Measurements from ENCODE around the gene ZC2HC1B. TPM values are rescaled to one million over a fixed set of nuclear protein-coding genes. Genes with fewer than 3 reads are reported as not detected.
"Not testable (repeated sequence)": the region's sequence is repeated elsewhere in the genome, so short reads cannot be mapped to it uniquely, and the experiment has no call there.

ZC2HC1B gene
- total RNA-seq, 2 experiments from 2014 or later: not detected

GRCh38 chr6:143885116-143885515 is 20.8 kb downstream of the ZC2HC1B start:
- Mint-ChIP-seq H3K4me1 (no peaks in the 10 kb centered on the region), H3K9me3 (ENCODE audit: low read depth) (no peaks in the 10 kb centered on the region), H3K27me3 (no peaks in the 10 kb centered on the region), H3K36me3 (ENCODE audit: low read depth) (no peaks in the 10 kb centered on the region), H3K4me3 (no peak overlapping the region), H3K27ac (no peak overlapping the region)
- no peak for DNase-seq
- POLR2A ChIA-PET: no interaction called here
- CTCF ChIA-PET: interaction anchor here (1.0 to 1.7 kb wide), 2 partner anchors 55 to 128 kb away, joined by 3 to 6 read pairs; no protein-coding TSS in a partner anchor
- intact Hi-C loops (cut with DNase I, micrococcal nuclease): no loop called here
- ATAC-seq: no peak

GRCh38 chr6:143894655-143895054 is 30.4 kb downstream of the ZC2HC1B start:
- no peak overlapping the region for H3K27ac Mint-ChIP-seq
- CTCF ChIA-PET: no interaction called here
- ATAC-seq (no peak), DNase-seq (no peak)
- no peaks in the 10 kb centered on the region for H3K27me3 Mint-ChIP-seq
- POLR2A ChIA-PET: no interaction called here
- no peaks in the 10 kb centered on the region for H3K36me3 Mint-ChIP-seq (ENCODE audit: low read depth)
- intact Hi-C loops (cut with DNase I, micrococcal nuclease): no loop called here
- H3K9me3 Mint-ChIP-seq (ENCODE audit: low read depth): no peaks in the 10 kb centered on the region
- H3K4me3 Mint-ChIP-seq: no peak overlapping the region
- no peaks in the 10 kb centered on the region for H3K4me1 Mint-ChIP-seq

- H3K4me3 Mint-ChIP-seq: no peak overlapping the region
- POLR2A ChIA-PET: no interaction called here
- no peaks in the 10 kb centered on the region for H3K9me3 Mint-ChIP-seq (ENCODE audit: low read depth)
- no peaks in the 10 kb centered on the region for H3K4me1 Mint-ChIP-seq
- CTCF ChIA-PET: interaction anchor here (0.7 kb wide), 1 partner anchor 239 kb away, joined by 3 read pairs; no protein-coding TSS in a partner anchor
- H3K27ac Mint-ChIP-seq: no peak overlapping the region
- H3K27me3 Mint-ChIP-seq: no peaks in the 10 kb centered on the region
- no peaks in the 10 kb centered on the region for H3K36me3 Mint-ChIP-seq (ENCODE audit: low read depth)
- DNase-seq (no peak), ATAC-seq (no peak)
- intact Hi-C loops (cut with DNase I, micrococcal nuclease): no loop called here
Observed at GRCh38 chr6:143896126-143896860, 32.0 kb downstream of the ZC2HC1B start.

- H3K4me1 Mint-ChIP-seq: peaks cover 8% of the 10 kb centered on the region
- ChIA-PET CTCF (interaction anchor here (1.4 kb wide), 1 partner anchor 40 kb away, joined by 3 read pairs; no protein-coding TSS in a partner anchor), POLR2A (no interaction called here)
- H3K27ac Mint-ChIP-seq: no peak overlapping the region
- H3K27me3 Mint-ChIP-seq: no peaks in the 10 kb centered on the region
- DNase-seq (no peak), ATAC-seq (no peak)
- H3K4me3 Mint-ChIP-seq: no peak overlapping the region
- intact Hi-C loops (cut with DNase I, micrococcal nuclease): no loop called here
- H3K9me3 Mint-ChIP-seq (ENCODE audit: low read depth): no peaks in the 10 kb centered on the region
- no peaks in the 10 kb centered on the region for H3K36me3 Mint-ChIP-seq (ENCODE audit: low read depth)
Observed at GRCh38 chr6:143900358-143900757, 36.1 kb downstream of the ZC2HC1B start.

GRCh38 chr6:143901885-143902750 is 37.8 kb downstream of the ZC2HC1B start:
- DNase-seq: no peak
- ChIA-PET CTCF (interaction anchor here (1.1 to 1.8 kb wide), 2 partner anchors 11 to 15 kb away, joined by 3 to 5 read pairs; no protein-coding TSS in a partner anchor), POLR2A (no interaction called here)
- no peaks in the 10 kb centered on the region for H3K9me3 Mint-ChIP-seq (ENCODE audit: low read depth)
- no peak overlapping the region for H3K4me3 Mint-ChIP-seq
- peak overlapping the region; percentile 41 for H3K27ac Mint-ChIP-seq
- peaks cover 8% of the 10 kb centered on the region for H3K4me1 Mint-ChIP-seq
- no peaks in the 10 kb centered on the region for H3K27me3 Mint-ChIP-seq
- H3K36me3 Mint-ChIP-seq (ENCODE audit: low read depth): no peaks in the 10 kb centered on the region
- intact Hi-C loops (cut with DNase I, micrococcal nuclease): no loop called here
- peak; percentile 90 for ATAC-seq

GRCh38 chr6:143902827-143903226 is 38.6 kb downstream of the ZC2HC1B start:
- ATAC-seq: no peak
- Mint-ChIP-seq H3K4me3 (no peak overlapping the region), H3K4me1 (peaks cover 8% of the 10 kb centered on the region), H3K27ac (no peak overlapping the region), H3K36me3 (ENCODE audit: low read depth) (no peaks in the 10 kb centered on the region), H3K9me3 (ENCODE audit: low read depth) (no peaks in the 10 kb centered on the region), H3K27me3 (no peaks in the 10 kb centered on the region)
- no peak for DNase-seq
- CTCF ChIA-PET: interaction anchor here (1.1 to 1.8 kb wide), 2 partner anchors 10 to 15 kb away, joined by 3 to 5 read pairs; no protein-coding TSS in a partner anchor
- POLR2A ChIA-PET: no interaction called here
- intact Hi-C loops (cut with DNase I, micrococcal nuclease): no loop called here

- ChIA-PET CTCF (no interaction called here), POLR2A (no interaction called here)
- Mint-ChIP-seq H3K27ac (no peak overlapping the region), H3K4me1 (no peaks in the 10 kb centered on the region), H3K36me3 (ENCODE audit: low read depth) (no peaks in the 10 kb centered on the region), H3K9me3 (ENCODE audit: low read depth) (peaks cover 21% of the 10 kb centered on the region), H3K4me3 (no peak overlapping the region), H3K27me3 (no peaks in the 10 kb centered on the region)
- intact Hi-C loops (cut with DNase I, micrococcal nuclease): no loop called here
- no peak for DNase-seq
- no peak for ATAC-seq
Observed at GRCh38 chr6:143911028-143911427, 46.8 kb downstream of the ZC2HC1B start.

GRCh38 chr6:143912671-143913070 is 48.4 kb downstream of the ZC2HC1B start:
- Mint-ChIP-seq H3K9me3 (ENCODE audit: low read depth) (peaks cover 21% of the 10 kb centered on the region), H3K27me3 (no peaks in the 10 kb centered on the region), H3K4me3 (no peak overlapping the region), H3K36me3 (ENCODE audit: low read depth) (no peaks in the 10 kb centered on the region), H3K4me1 (no peaks in the 10 kb centered on the region), H3K27ac (no peak overlapping the region)
- intact Hi-C loops (cut with DNase I, micrococcal nuclease): no loop called here
- CTCF ChIA-PET: interaction anchor here (0.6 to 3.4 kb wide), 3 partner anchors 10 to 311 kb away, joined by 3 to 8 read pairs (median 5); no protein-coding TSS in a partner anchor
- ATAC-seq (no peak), DNase-seq (no peak)
- POLR2A ChIA-PET: no interaction called here

- CTCF ChIA-PET: interaction anchor here (1.5 kb wide), 1 partner anchor 14 kb away, joined by 3 read pairs; no protein-coding TSS in a partner anchor
- H3K27me3 Mint-ChIP-seq; DNase-seq; POLR2A ChIA-PET; H3K4me1 Mint-ChIP-seq; H3K4me3 Mint-ChIP-seq; H3K27ac Mint-ChIP-seq; ATAC-seq; intact Hi-C loops (cut with DNase I, micrococcal nuclease); H3K36me3 Mint-ChIP-seq (ENCODE audit: low read depth): not testable (repeated sequence)
- peaks cover 11% of the 10 kb centered on the region for H3K9me3 Mint-ChIP-seq (ENCODE audit: low read depth)
Observed at GRCh38 chr6:143917026-143917425, 52.8 kb downstream of the ZC2HC1B start.

GRCh38 chr6:143928853-143929252 is 64.6 kb downstream of the ZC2HC1B start:
- Mint-ChIP-seq H3K9me3 (ENCODE audit: low read depth) (peaks cover 16% of the 10 kb centered on the region), H3K27ac (no peak overlapping the region), H3K4me3 (no peak overlapping the region), H3K27me3 (peaks cover 4% of the 10 kb centered on the region), H3K4me1 (no peaks in the 10 kb centered on the region), H3K36me3 (ENCODE audit: low read depth) (peaks cover 5% of the 10 kb centered on the region)
- DNase-seq (no peak), ATAC-seq (no peak)
- intact Hi-C loops (cut with DNase I, micrococcal nuclease): no loop called here
- CTCF ChIA-PET: no interaction called here
- POLR2A ChIA-PET: no interaction called here

GRCh38 chr6:143929975-143930374 is 65.7 kb downstream of the ZC2HC1B start:
- Mint-ChIP-seq H3K4me3 (no peak overlapping the region), H3K27me3 (peaks cover 4% of the 10 kb centered on the region), H3K9me3 (ENCODE audit: low read depth) (peaks cover 16% of the 10 kb centered on the region), H3K36me3 (ENCODE audit: low read depth) (peaks cover 5% of the 10 kb centered on the region), H3K27ac (no peak overlapping the region), H3K4me1 (no peaks in the 10 kb centered on the region)
- ChIA-PET CTCF (interaction anchor here (0.7 kb wide), 1 partner anchor 242 kb away, joined by 3 read pairs; no protein-coding TSS in a partner anchor), POLR2A (no interaction called here)
- DNase-seq: no peak
- intact Hi-C loops (cut with DNase I, micrococcal nuclease): no loop called here
- no peak for ATAC-seq
